H1 (cell line): ENCODE results near the gene BRD2.

Experiments
- CTCF ChIP-seq, 3 experiments: IDR thresholded peaks; 1 replicate in 2 of 3; 2 replicates in 1 of 3; pipeline versions ENCODE4 v1.5.1 to v1.6.1; 2011; ENCODE audit warnings: low read length in 3 of 3, mild to moderate bottlenecking in 3 of 3, inconsistent platforms in 2 of 3, low read depth in 1 of 3, moderate library complexity in 1 of 3; ENCODE audit not compliant: insufficient read depth in 1 of 3; ENCODE audit errors: control extremely low read depth in 1 of 3
- EGR1 ChIP-seq: IDR thresholded peaks from 2 replicates; pipeline ENCODE4 v1.6.1; 2011; ENCODE audit warnings: low read depth, low read length, borderline replicate concordance
- RXRA ChIP-seq: IDR thresholded peaks from 2 replicates; pipeline ENCODE4 v1.6.1; 2011; ENCODE audit warnings: low read depth, mild to moderate bottlenecking, low read length, moderate library complexity; ENCODE audit not compliant: insufficient read depth
- SP1 ChIP-seq: IDR thresholded peaks from 2 replicates; pipeline ENCODE4 v1.6.1; 2011; ENCODE audit warnings: low read depth, low read length

GRCh38 chr6:33004940-33005339 is 36.5 kb downstream of the BRD2 start:
- TF ChIP-seq CTCF (IDR thresholded peaks at IDR 0.05; ENCODE audit: control extremely low read depth in 1 of 3, insufficient read depth in 1 of 3, low read depth in 1 of 3, low read length in 3 of 3) (no peak), RXRA (no peak), EGR1 (no peak), SP1 (no peak)
